HEK293 (cell line): ENCODE results near the gene HABP4.

Source experiments
- CTCF ChIA-PET: fragments of 350-600 bp; formaldehyde crosslinking; extraction: SDS; loops from one replicate; lab custom pipeline; 2021; ENCODE audit warnings: antibody characterized with exemption; lab: Yijun Ruan, JAX
- POLR2A ChIA-PET: fragments of 300-600 bp; formaldehyde crosslinking; extraction: SDS; loops from one replicate; lab custom pipeline; 2020; ENCODE audit warnings: antibody characterized with exemption, inconsistent platforms; lab: Yijun Ruan, JAX
- H3K27ac ChIP-seq: fragments of 200-500 bp; sonication (Bioruptor generic); 2 replicates; pipeline ENCODE4 v1.5.1; 2014; ENCODE audit warnings: low read depth, low read length, control low read depth, inconsistent platforms; ENCODE audit errors: extremely low read depth
- H3K36me3 ChIP-seq, 2 experiments: fragments of 200-500 bp in 1 of 2; sonication (Bioruptor generic) in 1 of 2; 1 replicate in 1 of 2; 2 replicates in 1 of 2; pipeline ENCODE4 v1.5.1; 2014 to 2017; ENCODE audit warnings: inconsistent platforms in 2 of 2, low read length in 2 of 2; ENCODE audit not compliant: control insufficient read depth in 2 of 2, insufficient read depth in 1 of 2
- H3K4me1 ChIP-seq: fragments of 200-500 bp; sonication (Bioruptor generic); 2 replicates; pipeline ENCODE4 v1.5.1; 2014; ENCODE audit warnings: mild to moderate bottlenecking, low read length, inconsistent platforms; ENCODE audit not compliant: control insufficient read depth, insufficient read depth
- H3K4me3 ChIP-seq: 2 replicates; pipeline ENCODE4 v1.5.1; 2011; ENCODE audit warnings: low read depth, mild to moderate bottlenecking, control low read depth, low read length, moderate library complexity
- H3K9me3 ChIP-seq: fragments of 200-500 bp; sonication (Bioruptor generic); 2 replicates; pipeline ENCODE4 v1.5.1; 2014; ENCODE audit warnings: low read depth, low read length, inconsistent platforms; ENCODE audit not compliant: control insufficient read depth, insufficient read depth
- ATF2 ChIP-seq: fragments of 450-650 bp; formaldehyde crosslinking; IDR thresholded peaks from 2 replicates; pipeline ENCODE4 v1.5.1; 2016; ENCODE audit warnings: missing biosample characterization, missing genetic modification characterization, low read depth
- WT1 ChIP-seq: fragments of 450-650 bp; formaldehyde crosslinking; IDR thresholded peaks from 2 replicates; pipeline ENCODE4 v1.5.1; 2016; ENCODE audit warnings: missing biosample characterization, missing genetic modification characterization
- ZFP37 ChIP-seq: fragments of 450-650 bp; formaldehyde crosslinking; IDR thresholded peaks from 2 replicates; pipeline ENCODE4 v1.5.1; 2016; ENCODE audit warnings: missing biosample characterization, missing genetic modification characterization
- ZNF133 ChIP-seq: fragments of 450-650 bp; formaldehyde crosslinking; IDR thresholded peaks from 2 replicates; pipeline ENCODE4 v1.5.1; 2016; ENCODE audit warnings: missing biosample characterization, missing genetic modification characterization
- ZNF211 ChIP-seq: fragments of 450-650 bp; formaldehyde crosslinking; IDR thresholded peaks from 2 replicates; pipeline ENCODE4 v1.5.1; 2016; ENCODE audit warnings: low read depth, missing biosample characterization, missing genetic modification characterization
- ZNF335 ChIP-seq: fragments of 450-650 bp; formaldehyde crosslinking; conservative IDR thresholded peaks from 2 replicates; pipeline ENCODE4 v1.5.1; 2016; ENCODE audit warnings: missing biosample characterization, missing genetic modification characterization
- ZNF423 ChIP-seq: fragments of 450-650 bp; formaldehyde crosslinking; IDR thresholded peaks from 2 replicates; pipeline ENCODE4 v1.5.1; 2016; ENCODE audit warnings: missing biosample characterization, missing genetic modification characterization
- ZNF473 ChIP-seq: fragments of 450-650 bp; formaldehyde crosslinking; IDR thresholded peaks from 2 replicates; pipeline ENCODE4 v1.5.1; 2017; ENCODE audit warnings: missing biosample characterization, missing genetic modification characterization
- ZNF530 ChIP-seq: fragments of 450-650 bp; formaldehyde crosslinking; IDR thresholded peaks from 2 replicates; pipeline ENCODE4 v1.5.1; 2016; ENCODE audit warnings: low read depth, missing biosample characterization, missing genetic modification characterization
- ZNF548 ChIP-seq: fragments of 450-650 bp; formaldehyde crosslinking; IDR thresholded peaks from 2 replicates; pipeline ENCODE4 v1.5.1; 2016; ENCODE audit warnings: missing biosample characterization, missing genetic modification characterization
- ZNF585B ChIP-seq: fragments of 450-650 bp; formaldehyde crosslinking; IDR thresholded peaks from 2 replicates; pipeline ENCODE4 v1.5.1; 2016; ENCODE audit warnings: missing biosample characterization, missing genetic modification characterization
- ZNF692 ChIP-seq: fragments of 450-650 bp; formaldehyde crosslinking; IDR thresholded peaks from 2 replicates; pipeline ENCODE4 v1.5.1; 2016; ENCODE audit warnings: missing biosample characterization, missing genetic modification characterization
- ZNF76 ChIP-seq: fragments of 450-650 bp; formaldehyde crosslinking; IDR thresholded peaks from 2 replicates; pipeline ENCODE4; 2016; ENCODE audit warnings: low read depth, missing biosample characterization, missing genetic modification characterization, borderline replicate concordance
- ZNF830 ChIP-seq: fragments of 450-650 bp; IDR thresholded peaks from 2 replicates; pipeline ENCODE4 v1.5.0; 2018; ENCODE audit warnings: missing biosample characterization, missing genetic modification characterization, low read depth, mild to moderate bottlenecking, moderate library complexity
- TF ChIP-seq, protein P1 (sequence below): fragments of 450-650 bp; formaldehyde crosslinking; IDR thresholded peaks from 2 replicates; pipeline ENCODE4 v1.5.1; 2017; ENCODE audit warnings: missing biosample characterization, missing genetic modification characterization
- TF ChIP-seq, protein P2 (sequence below): fragments of 450-650 bp; formaldehyde crosslinking; IDR thresholded peaks from 2 replicates; pipeline ENCODE4 v1.5.1; 2016; ENCODE audit warnings: missing biosample characterization, missing genetic modification characterization
- TF ChIP-seq, protein P3 (sequence below): fragments of 450-650 bp; formaldehyde crosslinking; conservative IDR thresholded peaks from 2 replicates; pipeline ENCODE4 v1.5.1; 2016; ENCODE audit warnings: low read depth, missing biosample characterization, missing genetic modification characterization
- TF ChIP-seq, protein P4 (sequence below): fragments of 450-650 bp; formaldehyde crosslinking; IDR thresholded peaks from 2 replicates; pipeline ENCODE4 v1.5.1; 2016; ENCODE audit warnings: missing biosample characterization, missing genetic modification characterization, low read depth
- TF ChIP-seq, protein P5 (sequence below): fragments of 450-650 bp; formaldehyde crosslinking; IDR thresholded peaks from 2 replicates; pipeline ENCODE4 v1.5.1; 2016; ENCODE audit warnings: missing biosample characterization, missing genetic modification characterization
- TF ChIP-seq, protein P6 (sequence below): fragments of 450-650 bp; formaldehyde crosslinking; IDR thresholded peaks from 2 replicates; pipeline ENCODE4 v1.5.1; 2016; ENCODE audit warnings: missing biosample characterization, missing genetic modification characterization

The HABP4 gene

DNA sequence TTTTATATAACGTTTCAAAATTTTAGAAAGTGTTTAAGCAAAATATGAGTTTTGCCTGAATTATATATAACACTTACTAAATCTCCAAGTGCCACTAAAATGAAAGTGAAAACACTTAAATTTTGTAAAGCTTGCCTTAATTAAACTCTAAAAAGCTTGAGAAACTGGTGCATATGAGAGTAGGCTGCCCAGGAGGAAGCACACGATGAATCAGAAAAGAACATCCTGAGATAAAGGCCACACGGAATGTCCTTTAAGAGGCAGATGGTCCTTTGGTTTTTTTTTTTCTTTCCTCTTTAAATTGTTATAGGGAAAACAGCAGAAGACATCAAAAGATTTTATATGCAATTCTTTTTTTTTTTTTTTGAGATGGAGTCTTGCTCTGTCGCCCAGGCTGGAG lies 60.3 kb downstream of the HABP4 start:
- Histone ChIP-seq H3K4me3 (no peak overlapping the region), H3K4me1 (no peaks in the 10 kb centered on the region), H3K36me3 (peaks cover 0 to 38% of the 10 kb centered on the region in 2 experiments; a peak in 2 of 3 replicates), H3K9me3 (no peaks in the 10 kb centered on the region), H3K27ac (no peak overlapping the region)
- POLR2A ChIA-PET, result no interaction called here
- CTCF ChIA-PET, result interaction anchor here (0.6 to 0.8 kb wide), 2 partner anchors 51 to 139 kb away, joined by 3 to 6 read pairs; no protein-coding TSS in a partner anchor
- no peak for TF ChIP-seq ZNF692
- TF ChIP-seq, protein P1, sequence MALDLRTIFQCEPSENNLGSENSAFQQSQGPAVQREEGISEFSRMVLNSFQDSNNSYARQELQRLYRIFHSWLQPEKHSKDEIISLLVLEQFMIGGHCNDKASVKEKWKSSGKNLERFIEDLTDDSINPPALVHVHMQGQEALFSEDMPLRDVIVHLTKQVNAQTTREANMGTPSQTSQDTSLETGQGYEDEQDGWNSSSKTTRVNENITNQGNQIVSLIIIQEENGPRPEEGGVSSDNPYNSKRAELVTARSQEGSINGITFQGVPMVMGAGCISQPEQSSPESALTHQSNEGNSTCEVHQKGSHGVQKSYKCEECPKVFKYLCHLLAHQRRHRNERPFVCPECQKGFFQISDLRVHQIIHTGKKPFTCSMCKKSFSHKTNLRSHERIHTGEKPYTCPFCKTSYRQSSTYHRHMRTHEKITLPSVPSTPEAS, result no peak
- TF ChIP-seq, protein P2, sequence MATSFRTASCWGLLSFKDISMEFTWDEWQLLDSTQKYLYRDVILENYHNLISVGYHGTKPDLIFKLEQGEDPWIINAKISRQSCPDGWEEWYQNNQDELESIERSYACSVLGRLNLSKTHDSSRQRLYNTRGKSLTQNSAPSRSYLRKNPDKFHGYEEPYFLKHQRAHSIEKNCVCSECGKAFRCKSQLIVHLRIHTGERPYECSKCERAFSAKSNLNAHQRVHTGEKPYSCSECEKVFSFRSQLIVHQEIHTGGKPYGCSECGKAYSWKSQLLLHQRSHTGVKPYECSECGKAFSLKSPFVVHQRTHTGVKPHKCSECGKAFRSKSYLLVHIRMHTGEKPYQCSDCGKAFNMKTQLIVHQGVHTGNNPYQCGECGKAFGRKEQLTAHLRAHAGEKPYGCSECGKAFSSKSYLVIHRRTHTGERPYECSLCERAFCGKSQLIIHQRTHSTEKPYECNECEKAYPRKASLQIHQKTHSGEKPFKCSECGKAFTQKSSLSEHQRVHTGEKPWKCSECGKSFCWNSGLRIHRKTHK (tag by site-specific recombination), result no peak
- TF ChIP-seq ATF2 (tag by site-specific recombination), result no peak
- no peak for TF ChIP-seq ZNF548 (tag by site-specific recombination)
- no peak for TF ChIP-seq ZNF335
- TF ChIP-seq ZNF133 (tag by site-specific recombination), result no peak
- TF ChIP-seq ZNF585B (tag by site-specific recombination), result no peak
- TF ChIP-seq, protein P3, sequence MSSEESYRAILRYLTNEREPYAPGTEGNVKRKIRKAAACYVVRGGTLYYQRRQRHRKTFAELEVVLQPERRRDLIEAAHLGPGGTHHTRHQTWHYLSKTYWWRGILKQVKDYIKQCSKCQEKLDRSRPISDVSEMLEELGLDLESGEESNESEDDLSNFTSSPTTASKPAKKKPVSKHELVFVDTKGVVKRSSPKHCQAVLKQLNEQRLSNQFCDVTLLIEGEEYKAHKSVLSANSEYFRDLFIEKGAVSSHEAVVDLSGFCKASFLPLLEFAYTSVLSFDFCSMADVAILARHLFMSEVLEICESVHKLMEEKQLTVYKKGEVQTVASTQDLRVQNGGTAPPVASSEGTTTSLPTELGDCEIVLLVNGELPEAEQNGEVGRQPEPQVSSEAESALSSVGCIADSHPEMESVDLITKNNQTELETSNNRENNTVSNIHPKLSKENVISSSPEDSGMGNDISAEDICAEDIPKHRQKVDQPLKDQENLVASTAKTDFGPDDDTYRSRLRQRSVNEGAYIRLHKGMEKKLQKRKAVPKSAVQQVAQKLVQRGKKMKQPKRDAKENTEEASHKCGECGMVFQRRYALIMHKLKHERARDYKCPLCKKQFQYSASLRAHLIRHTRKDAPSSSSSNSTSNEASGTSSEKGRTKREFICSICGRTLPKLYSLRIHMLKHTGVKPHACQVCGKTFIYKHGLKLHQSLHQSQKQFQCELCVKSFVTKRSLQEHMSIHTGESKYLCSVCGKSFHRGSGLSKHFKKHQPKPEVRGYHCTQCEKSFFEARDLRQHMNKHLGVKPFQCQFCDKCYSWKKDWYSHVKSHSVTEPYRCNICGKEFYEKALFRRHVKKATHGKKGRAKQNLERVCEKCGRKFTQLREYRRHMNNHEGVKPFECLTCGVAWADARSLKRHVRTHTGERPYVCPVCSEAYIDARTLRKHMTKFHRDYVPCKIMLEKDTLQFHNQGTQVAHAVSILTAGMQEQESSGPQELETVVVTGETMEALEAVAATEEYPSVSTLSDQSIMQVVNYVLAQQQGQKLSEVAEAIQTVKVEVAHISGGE (tag by site-specific recombination), result no peak
- TF ChIP-seq, protein P4, sequence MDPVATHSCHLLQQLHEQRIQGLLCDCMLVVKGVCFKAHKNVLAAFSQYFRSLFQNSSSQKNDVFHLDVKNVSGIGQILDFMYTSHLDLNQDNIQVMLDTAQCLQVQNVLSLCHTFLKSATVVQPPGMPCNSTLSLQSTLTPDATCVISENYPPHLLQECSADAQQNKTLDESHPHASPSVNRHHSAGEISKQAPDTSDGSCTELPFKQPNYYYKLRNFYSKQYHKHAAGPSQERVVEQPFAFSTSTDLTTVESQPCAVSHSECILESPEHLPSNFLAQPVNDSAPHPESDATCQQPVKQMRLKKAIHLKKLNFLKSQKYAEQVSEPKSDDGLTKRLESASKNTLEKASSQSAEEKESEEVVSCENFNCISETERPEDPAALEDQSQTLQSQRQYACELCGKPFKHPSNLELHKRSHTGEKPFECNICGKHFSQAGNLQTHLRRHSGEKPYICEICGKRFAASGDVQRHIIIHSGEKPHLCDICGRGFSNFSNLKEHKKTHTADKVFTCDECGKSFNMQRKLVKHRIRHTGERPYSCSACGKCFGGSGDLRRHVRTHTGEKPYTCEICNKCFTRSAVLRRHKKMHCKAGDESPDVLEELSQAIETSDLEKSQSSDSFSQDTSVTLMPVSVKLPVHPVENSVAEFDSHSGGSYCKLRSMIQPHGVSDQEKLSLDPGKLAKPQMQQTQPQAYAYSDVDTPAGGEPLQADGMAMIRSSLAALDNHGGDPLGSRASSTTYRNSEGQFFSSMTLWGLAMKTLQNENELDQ (tag by site-specific recombination), result no peak
- TF ChIP-seq WT1 (tag by site-specific recombination), result no peak
- TF ChIP-seq, protein P5, sequence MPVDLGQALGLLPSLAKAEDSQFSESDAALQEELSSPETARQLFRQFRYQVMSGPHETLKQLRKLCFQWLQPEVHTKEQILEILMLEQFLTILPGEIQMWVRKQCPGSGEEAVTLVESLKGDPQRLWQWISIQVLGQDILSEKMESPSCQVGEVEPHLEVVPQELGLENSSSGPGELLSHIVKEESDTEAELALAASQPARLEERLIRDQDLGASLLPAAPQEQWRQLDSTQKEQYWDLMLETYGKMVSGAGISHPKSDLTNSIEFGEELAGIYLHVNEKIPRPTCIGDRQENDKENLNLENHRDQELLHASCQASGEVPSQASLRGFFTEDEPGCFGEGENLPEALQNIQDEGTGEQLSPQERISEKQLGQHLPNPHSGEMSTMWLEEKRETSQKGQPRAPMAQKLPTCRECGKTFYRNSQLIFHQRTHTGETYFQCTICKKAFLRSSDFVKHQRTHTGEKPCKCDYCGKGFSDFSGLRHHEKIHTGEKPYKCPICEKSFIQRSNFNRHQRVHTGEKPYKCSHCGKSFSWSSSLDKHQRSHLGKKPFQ (tag by site-specific recombination), result no peak
- TF ChIP-seq ZNF211, result no peak
- no peak for TF ChIP-seq ZNF473 (tag by site-specific recombination)
- TF ChIP-seq, protein P6, sequence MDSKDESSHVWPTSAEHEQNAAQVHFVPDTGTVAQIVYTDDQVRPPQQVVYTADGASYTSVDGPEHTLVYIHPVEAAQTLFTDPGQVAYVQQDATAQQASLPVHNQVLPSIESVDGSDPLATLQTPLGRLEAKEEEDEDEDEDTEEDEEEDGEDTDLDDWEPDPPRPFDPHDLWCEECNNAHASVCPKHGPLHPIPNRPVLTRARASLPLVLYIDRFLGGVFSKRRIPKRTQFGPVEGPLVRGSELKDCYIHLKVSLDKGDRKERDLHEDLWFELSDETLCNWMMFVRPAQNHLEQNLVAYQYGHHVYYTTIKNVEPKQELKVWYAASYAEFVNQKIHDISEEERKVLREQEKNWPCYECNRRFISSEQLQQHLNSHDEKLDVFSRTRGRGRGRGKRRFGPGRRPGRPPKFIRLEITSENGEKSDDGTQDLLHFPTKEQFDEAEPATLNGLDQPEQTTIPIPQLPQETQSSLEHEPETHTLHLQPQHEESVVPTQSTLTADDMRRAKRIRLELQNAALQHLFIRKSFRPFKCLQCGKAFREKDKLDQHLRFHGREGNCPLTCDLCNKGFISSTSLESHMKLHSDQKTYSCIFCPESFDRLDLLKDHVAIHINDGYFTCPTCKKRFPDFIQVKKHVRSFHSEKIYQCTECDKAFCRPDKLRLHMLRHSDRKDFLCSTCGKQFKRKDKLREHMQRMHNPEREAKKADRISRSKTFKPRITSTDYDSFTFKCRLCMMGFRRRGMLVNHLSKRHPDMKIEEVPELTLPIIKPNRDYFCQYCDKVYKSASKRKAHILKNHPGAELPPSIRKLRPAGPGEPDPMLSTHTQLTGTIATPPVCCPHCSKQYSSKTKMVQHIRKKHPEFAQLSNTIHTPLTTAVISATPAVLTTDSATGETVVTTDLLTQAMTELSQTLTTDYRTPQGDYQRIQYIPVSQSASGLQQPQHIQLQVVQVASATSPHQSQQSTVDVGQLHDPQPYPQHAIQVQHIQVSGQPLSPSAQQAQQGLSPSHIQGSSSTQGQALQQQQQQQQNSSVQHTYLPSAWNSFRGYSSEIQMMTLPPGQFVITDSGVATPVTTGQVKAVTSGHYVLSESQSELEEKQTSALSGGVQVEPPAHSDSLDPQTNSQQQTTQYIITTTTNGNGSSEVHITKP, result no peak
- TF ChIP-seq ZNF530 (tag by site-specific recombination), result no peak
- TF ChIP-seq ZFP37 (tag by site-specific recombination), result no peak
- no peak for TF ChIP-seq ZNF423 (tag by site-specific recombination)
- TF ChIP-seq ZNF76 (tag by site-specific recombination), result no peak
- TF ChIP-seq ZNF830 (tag by site-specific recombination), result no peak
